H1 (cell line): Measurements from ENCODE around the gene KCNC3.

ENCODE experiments used
- GABPA ChIP-seq: IDR thresholded peaks from 2 replicates; pipeline ENCODE4 v1.6.1; 2011; ENCODE audit warnings: mild to moderate bottlenecking, low read length, moderate library complexity, borderline replicate concordance; ENCODE audit not compliant: insufficient read depth
- JUN ChIP-seq: IDR thresholded peaks from 2 replicates; pipeline ENCODE4 v1.6.1; 2011; ENCODE audit warnings: low read depth, mild to moderate bottlenecking, improper control_type of control experiment, low read length
- KDM4A ChIP-seq: IDR thresholded peaks from one replicate; pipeline ENCODE4 v1.7.1; 2012; ENCODE audit warnings: low read depth, mild to moderate bottlenecking, moderate library complexity, low read length, inconsistent platforms; ENCODE audit not compliant: severe bottlenecking
- MAFK ChIP-seq: IDR thresholded peaks from 2 replicates; pipeline ENCODE4 v1.6.1; 2012; ENCODE audit warnings: low read depth, mild to moderate bottlenecking, improper control_type of control experiment, low read length
- NRF1 ChIP-seq: IDR thresholded peaks from 2 replicates; pipeline ENCODE4 v1.6.1; 2011; ENCODE audit warnings: mild to moderate bottlenecking, low read depth, low read length, improper control_type of control experiment
- POLR2A ChIP-seq, 2 experiments: IDR thresholded peaks; 1 replicate in 1 of 2; 2 replicates in 1 of 2; pipeline ENCODE4 v1.6.1; 2011; ENCODE audit warnings: low read depth in 2 of 2, low read length in 2 of 2, mild to moderate bottlenecking in 2 of 2; ENCODE audit errors: control extremely low read depth in 1 of 2
- RAD21 ChIP-seq, 2 experiments: IDR thresholded peaks in 1 of 2; conservative IDR thresholded peaks in 1 of 2; 2 replicates each; pipeline ENCODE4 v1.6.1; 2011; ENCODE audit warnings: low read depth in 2 of 2, low read length in 2 of 2, improper control_type of control experiment in 1 of 2, inconsistent platforms in 1 of 2, mild to moderate bottlenecking in 1 of 2, moderate library complexity in 1 of 2
- RFX5 ChIP-seq: IDR thresholded peaks from 2 replicates; pipeline ENCODE4 v1.6.1; 2011; ENCODE audit warnings: low read depth, low read length, improper control_type of control experiment, borderline replicate concordance
- RNF2 ChIP-seq: fragments of 200-900, 300-1000 bp; sonication (generic); IDR thresholded peaks from 2 replicates; pipeline ENCODE4 v1.7.1; 2016; ENCODE audit warnings: borderline replicate concordance, low read depth, mild to moderate bottlenecking, antibody characterized with exemption, low read length; ENCODE audit not compliant: poor library complexity, severe bottlenecking; ENCODE audit errors: missing control alignments
- TEAD4 ChIP-seq: IDR thresholded peaks from 2 replicates; pipeline ENCODE4 v1.6.1; 2012; ENCODE audit warnings: low read depth, low read length, inconsistent platforms, mixed read lengths
- YY1 ChIP-seq: IDR thresholded peaks from 2 replicates; pipeline ENCODE4 v1.6.1; 2011; ENCODE audit warnings: low read depth, mild to moderate bottlenecking, low read length
- ZNF274 ChIP-seq: IDR thresholded peaks from 2 replicates; pipeline ENCODE4 v1.7.0; 2012; ENCODE audit warnings: low read length, borderline replicate concordance; ENCODE audit errors: extremely low read depth
- TF ChIP-seq, protein P1 (sequence below), 3 experiments: IDR thresholded peaks; 1 replicate in 2 of 3; 2 replicates in 1 of 3; pipeline versions ENCODE4 v1.5.1 to v1.6.1; 2011; ENCODE audit warnings: low read length in 3 of 3, mild to moderate bottlenecking in 3 of 3, inconsistent platforms in 2 of 3, low read depth in 1 of 3, moderate library complexity in 1 of 3; ENCODE audit not compliant: insufficient read depth in 1 of 3; ENCODE audit errors: control extremely low read depth in 1 of 3
- TF ChIP-seq, protein P2 (sequence below): IDR thresholded peaks from 2 replicates; pipeline ENCODE4 v1.6.1; 2012; ENCODE audit warnings: inconsistent platforms

DNA sequence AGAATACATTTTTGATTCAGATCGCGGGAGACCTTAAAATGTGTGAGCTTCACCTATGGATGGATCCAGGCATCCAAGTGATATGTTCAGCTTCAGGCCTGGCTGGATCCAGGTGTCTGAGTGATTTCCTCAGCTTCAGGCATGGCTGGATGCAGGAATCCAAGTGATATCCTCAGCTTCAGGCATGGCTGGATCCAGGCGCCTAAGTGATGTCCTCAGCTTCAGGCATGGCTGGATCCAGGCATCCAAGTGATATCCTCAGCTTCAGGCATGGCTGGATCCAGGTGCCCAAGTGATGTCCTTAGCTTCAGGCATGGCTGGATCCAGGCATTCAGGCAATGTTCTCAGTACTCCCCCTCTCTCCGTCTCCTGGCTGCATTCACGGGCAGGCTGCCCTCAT lies 60.7 kb downstream of the KCNC3 start:
- TF ChIP-seq RAD21 (IDR thresholded peaks at IDR 0.05 in 1 of 2, conservative IDR thresholded peaks at IDR 0.05 in 1 of 2; ENCODE audit: low read depth in 2 of 2, low read length in 2 of 2) (no peak), POLR2A (IDR thresholded peaks at IDR 0.05; ENCODE audit: control extremely low read depth in 1 of 2, low read depth in 2 of 2, low read length in 2 of 2) (no peak), RFX5 (no peak), JUN (no peak), YY1 (no peak), NRF1 (no peak), KDM4A (no peak), TEAD4 (no peak), ZNF274 (no peak), RNF2 (no peak), MAFK (no peak), GABPA (no peak)
- TF ChIP-seq, protein P1, sequence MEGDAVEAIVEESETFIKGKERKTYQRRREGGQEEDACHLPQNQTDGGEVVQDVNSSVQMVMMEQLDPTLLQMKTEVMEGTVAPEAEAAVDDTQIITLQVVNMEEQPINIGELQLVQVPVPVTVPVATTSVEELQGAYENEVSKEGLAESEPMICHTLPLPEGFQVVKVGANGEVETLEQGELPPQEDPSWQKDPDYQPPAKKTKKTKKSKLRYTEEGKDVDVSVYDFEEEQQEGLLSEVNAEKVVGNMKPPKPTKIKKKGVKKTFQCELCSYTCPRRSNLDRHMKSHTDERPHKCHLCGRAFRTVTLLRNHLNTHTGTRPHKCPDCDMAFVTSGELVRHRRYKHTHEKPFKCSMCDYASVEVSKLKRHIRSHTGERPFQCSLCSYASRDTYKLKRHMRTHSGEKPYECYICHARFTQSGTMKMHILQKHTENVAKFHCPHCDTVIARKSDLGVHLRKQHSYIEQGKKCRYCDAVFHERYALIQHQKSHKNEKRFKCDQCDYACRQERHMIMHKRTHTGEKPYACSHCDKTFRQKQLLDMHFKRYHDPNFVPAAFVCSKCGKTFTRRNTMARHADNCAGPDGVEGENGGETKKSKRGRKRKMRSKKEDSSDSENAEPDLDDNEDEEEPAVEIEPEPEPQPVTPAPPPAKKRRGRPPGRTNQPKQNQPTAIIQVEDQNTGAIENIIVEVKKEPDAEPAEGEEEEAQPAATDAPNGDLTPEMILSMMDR (IDR thresholded peaks at IDR 0.05; ENCODE audit: control extremely low read depth in 1 of 3, insufficient read depth in 1 of 3, low read depth in 1 of 3, low read length in 3 of 3): no peak
- TF ChIP-seq, protein P2, sequence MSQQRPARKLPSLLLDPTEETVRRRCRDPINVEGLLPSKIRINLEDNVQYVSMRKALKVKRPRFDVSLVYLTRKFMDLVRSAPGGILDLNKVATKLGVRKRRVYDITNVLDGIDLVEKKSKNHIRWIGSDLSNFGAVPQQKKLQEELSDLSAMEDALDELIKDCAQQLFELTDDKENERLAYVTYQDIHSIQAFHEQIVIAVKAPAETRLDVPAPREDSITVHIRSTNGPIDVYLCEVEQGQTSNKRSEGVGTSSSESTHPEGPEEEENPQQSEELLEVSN: no peak
